GM19372 (cell line): ENCODE results near the gene PRG2.
"Not testable (repeated sequence)": the region's sequence is repeated elsewhere in the genome, so short reads cannot be mapped to it uniquely, and the experiment has no call there.

ENCODE experiments used
- ATAC-seq: cut with Tn5 transposase; IDR thresholded peaks from one replicate; pipeline ENCODE4 v1.9.1; 2021; ENCODE audit warnings: mild to moderate bottlenecking, low read depth, moderate library complexity; ENCODE audit not compliant: unreplicated experiment

PRG2 gene

DNA sequence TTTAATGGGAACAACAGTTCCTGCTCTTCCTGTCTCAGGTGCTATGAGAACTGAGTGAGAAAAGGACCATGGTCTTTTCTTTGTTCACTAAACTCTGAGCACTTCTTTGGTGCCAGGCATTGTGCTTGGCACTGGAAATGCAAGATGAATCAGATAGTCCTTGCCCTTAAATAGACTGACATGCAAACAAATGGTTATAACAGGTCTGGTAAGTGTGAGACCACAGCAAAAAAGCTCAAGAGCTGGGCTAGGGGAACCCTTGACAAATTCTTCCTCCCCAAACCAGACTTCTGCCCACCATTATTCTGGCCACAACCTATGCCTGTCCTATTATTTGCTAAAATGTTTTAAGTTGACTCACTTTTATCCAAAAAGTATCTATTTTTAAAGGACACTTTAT is 31.4 kb upstream of the PRG2 start:
- no peak for ATAC-seq

DNA sequence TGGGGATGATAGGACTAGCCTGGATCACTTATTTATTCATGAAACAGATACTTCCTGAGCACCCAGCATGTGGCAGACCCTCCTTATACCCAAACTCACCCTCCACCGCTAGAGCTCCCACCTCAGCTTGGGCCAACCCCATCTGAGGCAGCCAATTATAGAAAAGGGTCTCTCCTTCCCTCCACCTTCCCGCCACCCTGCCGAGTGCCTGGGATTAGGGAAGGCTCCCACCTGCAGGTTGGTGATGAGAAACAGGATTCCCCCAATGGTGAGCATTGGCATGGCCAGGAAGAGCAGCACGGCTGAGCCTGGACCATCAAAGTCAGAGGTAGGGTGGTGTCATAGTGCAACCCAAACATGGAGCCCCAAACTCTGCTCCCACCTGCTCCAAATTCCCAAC is 30.6 kb upstream of the PRG2 start:
- ATAC-seq: no peak

DNA sequence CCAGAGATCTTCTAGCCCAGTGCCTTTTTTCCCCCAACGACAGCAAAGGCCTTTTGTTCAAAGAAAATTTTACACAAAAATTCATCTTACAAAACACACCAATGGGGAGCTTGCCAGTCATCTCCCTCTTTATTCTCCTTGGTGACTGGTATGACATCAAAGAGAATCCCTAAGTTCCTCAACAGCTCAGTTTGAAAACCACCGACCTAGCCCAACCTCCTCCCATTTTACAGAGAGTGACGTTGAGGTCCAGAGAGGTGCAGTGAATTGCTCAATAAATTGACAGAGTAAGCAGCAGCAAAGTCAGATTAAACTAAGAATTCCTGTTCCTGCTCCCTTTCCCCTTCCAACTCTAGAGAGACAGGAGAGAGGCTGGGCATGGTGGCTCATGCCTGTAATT is 28.7 kb upstream of the PRG2 start:
- ATAC-seq: no peak

DNA sequence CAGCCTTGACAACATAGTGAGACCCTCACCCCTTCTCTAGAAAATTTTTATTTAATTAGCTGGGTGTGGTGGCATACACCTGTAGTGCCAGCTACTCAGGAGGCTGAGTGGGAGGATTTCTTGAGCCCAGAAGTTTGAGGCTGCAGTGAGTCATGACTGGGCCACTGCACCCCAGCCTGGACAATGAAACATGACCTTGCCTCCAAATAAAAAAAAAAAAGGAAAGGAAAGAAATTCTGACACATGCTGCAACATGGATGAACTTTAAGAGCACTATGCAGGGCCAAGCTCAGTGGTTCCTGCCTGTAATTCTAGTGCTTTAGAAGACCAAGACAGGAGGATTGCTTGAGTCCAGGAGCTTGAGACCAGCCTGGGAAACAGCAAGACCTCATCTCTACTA is 27.7 kb upstream of the PRG2 start:
- ATAC-seq: no peak

DNA sequence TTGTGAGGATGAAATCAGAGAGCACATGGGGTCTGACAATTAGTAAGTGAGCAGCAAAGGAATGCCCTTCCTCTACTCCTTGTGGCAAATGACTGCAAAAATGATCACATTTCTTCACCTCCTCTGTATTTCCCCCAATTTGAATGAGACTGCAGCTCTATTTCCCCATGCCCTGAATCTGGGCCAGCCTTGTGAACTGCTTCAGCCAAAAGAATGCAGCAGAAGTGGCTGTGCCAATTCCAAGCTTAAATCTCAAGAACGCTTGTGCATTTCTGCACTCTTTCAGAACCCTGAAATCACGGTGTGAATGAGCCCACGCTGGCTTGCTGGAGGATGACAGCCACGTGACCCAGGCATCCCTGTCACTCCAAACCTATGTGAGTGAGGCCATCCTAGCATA is 26.6 kb upstream of the PRG2 start:
- ATAC-seq: no peak

DNA sequence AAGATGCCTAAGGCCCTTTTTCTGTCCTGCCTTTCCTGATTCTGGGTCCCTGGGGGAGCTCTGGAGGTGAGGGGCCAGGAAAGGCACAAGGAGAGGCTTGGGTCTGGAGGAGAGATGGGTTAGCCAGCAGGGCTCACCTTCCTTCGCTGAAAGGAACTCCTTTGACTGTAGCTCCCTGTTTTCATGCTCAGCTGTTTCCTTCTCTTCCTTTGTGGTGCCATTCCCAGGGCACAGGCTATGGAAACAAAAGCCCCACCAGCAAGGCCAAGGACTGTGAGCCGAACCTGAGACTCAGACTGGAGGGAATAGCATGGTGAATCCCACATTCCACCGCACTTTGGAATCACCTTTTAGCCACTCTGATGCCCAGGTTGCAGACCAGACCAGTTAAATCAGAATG is 26.0 kb upstream of the PRG2 start:
- ATAC-seq: no peak

DNA sequence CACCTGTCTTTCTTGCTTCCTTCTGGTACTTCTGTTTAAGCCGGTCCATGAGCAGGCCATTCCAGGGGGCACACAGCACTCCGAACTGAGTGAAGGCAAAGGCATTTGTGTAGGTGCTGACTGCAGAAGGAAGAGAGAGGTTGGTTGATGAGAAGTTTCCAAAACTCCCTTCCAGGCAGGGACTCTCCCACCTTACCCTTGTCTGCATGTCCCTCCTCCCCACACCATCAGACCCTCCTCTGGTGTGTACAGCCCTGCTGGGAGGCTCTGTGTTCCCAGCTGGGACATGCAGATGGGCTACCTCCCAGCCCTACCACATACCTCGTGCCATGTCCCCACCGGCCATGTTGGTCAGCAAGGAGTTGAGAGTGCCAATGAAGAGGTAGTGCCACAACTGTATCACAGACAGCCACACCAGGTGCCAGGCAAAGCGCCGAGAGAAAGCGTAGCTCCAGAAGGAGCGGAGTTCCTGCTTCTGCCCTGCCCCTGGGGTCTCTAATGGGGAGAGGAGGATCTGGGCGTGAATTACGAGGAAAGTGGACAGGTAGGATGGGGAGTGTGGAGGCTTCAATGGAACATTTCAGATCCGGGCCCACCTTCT is 24.3 kb upstream of the PRG2 start:
- no peak for ATAC-seq

DNA sequence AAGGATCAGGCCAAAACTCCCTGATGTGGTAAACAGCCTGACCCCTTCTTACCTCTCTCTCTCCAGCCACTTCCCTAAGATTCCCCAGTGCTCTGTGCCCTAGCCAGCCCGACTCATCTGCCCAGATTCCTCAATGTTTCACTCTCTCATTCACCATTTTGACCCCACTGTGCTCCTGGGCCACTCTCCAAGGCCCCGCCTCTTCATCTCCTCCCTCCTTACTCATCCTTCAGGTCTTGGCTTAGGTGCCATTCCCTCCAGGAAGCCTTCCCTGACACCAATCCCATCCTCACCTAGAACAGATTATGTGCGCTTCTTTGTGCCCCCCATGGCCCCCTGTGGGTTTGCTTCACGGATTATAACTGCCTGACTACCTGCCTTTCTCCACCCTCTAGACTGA is 23.2 kb upstream of the PRG2 start:
- ATAC-seq: no peak

DNA sequence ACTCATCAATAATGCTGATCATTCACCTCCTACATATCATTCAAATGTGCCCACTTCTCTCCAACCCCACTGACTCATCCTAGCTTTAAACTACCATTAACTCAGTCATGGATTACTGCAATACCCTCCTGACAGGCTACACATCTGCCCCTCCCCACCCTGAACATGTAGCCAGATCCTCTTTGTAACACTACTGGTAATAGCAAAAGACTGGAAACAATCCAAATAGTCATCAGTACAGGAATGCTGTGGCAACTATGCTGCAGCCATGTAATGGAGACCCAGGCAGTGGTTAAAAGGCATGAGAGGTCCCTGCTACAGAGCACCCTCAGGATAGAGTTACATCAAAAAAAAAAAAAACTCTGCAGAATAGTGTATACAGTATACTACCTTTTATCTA is 19.8 kb upstream of the PRG2 start:
- no peak for ATAC-seq

DNA sequence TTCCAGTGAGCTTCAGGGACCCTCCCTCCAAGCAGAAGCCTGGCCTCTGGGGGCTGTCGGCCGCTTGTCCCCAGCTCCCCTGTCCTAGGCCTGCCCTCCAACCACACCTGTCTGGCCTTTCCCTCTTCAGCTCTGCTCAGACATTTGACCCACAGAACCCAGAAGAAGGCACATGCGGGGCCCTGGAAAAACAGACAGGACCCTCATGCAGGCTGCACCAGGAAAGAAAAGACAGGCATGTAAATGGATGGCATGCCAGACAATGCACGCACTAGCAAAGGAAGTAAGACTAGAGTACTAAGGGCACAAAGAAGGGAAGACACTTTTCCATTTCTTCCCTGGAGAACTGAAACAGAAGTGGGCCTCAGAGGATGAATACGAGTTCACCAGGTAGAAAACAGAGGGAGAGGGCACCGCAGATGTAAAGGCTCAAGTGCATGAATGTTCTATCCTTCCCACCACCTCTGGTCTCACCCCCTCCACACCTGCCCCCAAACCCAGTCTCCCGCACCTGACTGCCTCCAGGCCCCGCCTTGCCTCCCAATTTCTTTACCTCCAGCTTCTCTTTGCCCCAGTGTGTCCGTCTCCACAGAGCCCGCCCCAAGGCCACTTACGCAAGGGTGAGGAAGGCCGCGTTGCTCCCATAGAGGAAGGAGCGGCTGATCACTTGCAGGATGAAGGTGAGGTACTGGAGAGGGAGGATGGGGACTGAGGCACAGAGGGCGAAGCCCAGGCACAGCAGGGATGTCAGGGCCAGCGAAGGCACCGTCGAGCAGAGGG is 19.1 kb upstream of the PRG2 start:
- no peak for ATAC-seq

DNA sequence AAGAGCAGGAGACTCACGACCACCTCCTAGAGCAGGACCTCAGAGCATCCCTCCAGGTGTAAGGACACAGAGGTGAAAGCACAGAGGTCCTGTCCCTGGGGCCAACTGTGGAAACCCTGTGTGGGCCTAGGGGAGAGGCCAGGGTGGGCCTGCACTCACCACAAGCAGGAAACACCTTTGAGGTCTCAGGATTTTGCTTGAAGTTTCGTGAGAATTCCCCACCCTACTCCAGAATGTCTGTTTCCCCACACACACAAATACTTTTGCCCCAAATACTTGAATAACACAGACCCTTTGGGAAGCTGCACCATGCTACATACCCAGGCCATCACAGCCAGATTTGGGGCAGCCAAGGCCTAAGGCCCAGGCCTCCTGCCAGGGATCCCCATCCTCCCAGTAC is 18.3 kb upstream of the PRG2 start:
- no peak for ATAC-seq

DNA sequence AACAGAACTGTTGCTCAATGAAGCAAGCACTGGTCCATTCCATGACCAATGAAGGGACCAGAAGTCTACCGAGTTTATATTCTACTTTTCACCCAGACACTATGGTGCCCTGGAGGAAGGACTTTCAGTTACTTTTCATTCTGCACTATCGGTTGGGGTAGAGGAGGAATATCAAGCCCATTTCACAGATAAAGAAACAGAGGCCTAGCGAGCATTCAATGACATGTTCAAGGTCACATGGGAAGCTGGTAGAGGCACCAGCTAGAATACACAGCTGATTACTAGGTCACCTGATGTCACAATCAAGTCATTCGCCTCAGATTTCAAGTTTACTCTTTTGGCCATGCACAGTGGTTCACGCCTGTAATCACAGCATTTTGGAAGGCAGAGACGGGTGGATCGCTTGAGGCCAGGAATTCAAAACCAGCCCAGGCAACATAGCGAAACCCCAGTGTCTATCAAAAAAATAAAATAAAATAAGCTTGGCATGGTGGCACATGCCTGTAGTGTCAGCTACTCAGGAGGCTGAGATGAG is 17.6 kb upstream of the PRG2 start:
- ATAC-seq: no peak

DNA sequence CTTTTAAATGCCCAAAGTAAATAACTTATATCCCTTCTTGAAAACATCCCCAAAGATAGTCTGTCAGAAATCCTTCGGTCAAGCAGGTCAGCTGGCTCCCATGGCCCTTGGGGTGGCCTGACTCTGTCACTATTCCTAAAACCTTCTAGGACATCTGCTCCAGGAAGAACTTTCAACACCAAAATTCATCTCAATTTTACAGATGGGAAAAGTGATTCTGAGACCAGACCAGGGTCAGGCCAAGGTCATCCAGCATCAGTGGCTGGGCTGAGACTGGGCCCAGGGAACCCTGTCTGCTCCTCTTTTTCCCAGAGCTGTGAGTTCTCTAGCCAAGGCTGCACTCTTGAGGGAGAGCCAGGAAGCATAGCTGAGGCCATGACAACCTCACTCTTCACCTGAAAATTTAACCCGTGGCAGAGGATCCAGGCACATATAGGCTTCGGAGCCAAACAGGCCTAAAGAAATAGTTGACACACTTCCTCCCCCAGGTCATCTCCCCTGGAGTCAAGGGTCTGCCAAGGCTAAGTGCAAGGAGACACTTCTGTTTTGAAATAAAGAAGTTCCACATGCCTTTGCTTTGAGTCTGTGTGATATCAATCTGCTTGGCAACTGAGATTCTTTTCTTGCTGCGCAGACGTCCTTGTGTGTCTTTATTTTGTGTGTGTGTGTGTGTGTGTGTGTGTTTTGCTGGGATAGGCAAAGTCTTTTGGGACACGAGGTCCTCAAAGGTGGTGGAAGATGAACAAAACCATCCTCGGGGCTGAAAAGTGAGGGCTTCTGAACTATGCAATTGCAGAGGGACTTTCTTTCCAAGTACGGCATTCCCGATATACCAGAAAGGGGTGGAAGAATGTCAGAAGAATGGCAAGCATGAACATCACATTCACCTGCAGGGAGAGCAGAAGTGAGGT is 16.8 kb upstream of the PRG2 start:
- ATAC-seq: no peak

DNA sequence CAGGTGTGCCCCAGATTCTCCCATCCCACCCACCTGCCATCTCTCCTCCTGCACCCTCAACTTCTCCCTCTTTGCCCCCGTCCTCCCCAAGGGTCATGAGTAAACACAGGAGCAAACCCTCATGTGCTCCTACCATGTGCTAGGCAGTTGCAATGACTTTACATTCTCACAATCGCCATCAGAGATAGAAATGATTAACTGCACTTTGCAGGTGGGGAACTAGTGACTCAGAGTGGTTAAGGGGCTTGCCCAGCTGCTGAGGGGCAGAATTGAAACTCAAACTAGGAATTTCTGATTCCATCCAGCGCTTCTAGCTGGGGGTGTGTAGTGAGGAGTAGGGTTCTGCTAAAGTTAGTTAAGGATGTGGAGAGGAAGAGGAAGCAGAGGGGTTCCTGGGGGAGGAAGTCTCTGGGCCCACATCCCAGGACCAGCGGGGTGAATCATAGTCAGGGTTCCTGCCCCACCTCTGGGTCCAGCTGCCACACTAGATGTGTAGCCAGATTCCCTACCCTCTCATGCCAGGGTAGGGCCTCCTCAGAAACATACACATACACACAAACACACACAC is 16.0 kb upstream of the PRG2 start:
- ATAC-seq: peak; percentile 76

DNA sequence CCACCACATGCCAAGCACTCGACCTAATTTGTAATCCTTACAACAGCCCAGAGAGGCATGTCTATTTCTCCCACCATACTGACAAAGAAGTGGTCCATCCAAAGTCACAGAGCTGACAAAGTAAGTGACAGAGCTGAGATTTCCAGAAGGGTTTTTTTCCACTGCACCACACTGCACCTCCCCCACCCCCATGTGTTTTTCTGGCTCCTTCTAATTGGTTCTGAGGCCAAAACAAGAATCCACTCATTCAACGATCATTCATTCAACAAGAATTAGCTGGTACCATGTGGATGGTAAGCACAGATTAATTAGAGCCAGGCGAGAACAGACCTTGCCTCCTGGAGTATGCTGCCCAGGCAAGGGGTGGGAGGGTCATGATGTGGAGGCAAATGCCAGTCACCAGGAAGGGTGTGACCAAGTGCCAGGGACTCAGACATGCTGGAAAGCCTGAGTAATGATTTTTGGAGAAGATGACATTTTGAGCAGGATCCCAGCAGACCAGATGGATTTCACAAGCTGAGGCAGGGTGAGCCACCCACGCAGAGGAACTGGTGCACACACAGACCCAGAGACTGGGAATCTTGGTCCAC is 14.9 kb upstream of the PRG2 start:
- ATAC-seq: no peak

DNA sequence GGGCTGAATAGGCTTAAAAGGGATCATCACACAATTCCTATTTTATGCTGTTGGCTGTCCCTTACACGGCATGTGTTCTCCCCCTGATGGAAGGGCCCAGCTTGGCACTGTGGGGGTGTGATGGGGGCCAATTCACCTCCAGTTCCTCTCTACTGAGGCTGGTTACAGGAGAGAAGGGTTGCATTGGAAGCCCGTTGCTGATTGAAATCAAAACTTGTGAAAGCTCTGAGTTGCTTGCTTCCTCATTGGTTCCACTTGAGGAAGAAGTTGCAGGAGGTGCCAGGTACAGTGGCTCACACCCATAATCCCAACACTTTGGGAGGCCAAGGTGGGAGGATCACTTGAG is 13.3 kb upstream of the PRG2 start:
- ATAC-seq: no peak

DNA sequence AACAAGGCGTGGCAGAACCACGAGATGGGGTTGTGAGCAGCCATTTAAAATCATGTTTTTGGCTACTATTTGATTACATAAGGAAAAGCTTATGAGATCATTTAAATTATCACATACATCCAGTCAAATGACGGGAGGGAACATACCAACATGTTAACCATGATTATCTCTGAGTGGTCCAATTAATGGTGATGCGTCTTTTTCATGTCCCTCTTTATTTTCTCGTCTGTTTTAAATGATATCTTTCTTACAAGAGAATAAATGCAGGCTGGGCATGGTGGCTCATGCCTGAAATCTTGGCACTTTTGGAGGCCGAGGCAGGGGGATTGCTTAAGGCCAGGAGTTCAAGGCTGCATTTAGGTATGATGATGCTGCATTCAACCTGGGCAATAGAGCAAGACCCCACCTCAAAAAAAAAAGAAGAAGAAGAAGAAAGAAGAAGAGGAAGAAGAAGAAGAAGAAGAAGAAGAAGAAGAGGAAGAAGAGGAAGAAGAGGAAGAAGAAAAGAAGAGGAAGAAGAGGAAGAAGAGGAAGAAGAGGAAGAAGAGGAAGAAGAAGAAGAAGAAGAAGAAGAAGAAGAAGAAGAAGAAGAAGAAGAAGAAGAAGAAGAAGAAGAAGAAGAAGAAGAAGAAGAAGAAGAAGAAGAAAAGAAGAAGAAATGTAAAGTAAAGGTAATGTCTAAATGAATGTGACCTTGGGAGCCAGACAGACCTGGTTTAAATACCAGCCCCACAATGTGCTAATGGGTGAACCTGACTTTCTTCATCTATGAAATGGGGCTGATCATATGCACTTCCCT is 12.8 kb upstream of the PRG2 start:
- not testable (repeated sequence) for ATAC-seq

DNA sequence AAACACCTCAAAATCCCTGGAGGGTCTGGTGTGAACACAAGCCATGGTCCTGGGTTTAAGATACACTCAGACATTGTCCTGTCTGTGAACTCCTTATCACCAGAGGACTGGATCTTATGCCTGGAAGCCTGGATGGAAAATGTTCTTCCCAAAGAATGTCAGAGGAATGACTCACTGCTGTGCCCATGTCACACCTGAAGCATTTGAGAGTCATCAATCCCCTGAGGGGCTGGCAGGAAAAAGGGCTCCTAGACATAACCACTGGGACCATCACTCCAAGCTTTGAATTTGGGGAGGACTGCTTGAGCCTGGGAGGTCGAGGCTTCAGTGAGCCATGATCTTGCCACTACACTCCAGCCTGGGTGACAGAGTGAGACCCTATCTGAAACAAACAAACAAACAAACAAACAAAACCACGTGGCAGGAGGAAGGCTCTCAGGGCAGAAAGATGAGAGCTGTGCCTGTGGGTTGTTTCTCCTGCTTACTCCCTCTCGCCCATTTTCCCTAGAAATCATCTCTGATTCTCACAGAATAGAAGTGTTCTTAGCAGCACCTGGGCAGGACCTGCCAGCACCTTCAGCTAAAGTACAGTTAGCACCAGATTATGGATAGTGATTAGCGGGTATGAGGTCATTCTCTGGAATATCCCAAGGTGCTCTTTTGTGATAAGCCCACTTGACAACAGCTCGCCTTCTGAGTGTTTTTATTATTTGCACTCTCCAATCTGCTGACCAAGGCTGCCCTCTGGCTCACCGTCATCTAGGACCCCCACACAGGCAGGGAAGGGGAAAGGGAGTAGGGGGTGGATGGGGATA is 11.9 kb upstream of the PRG2 start:
- no peak for ATAC-seq

DNA sequence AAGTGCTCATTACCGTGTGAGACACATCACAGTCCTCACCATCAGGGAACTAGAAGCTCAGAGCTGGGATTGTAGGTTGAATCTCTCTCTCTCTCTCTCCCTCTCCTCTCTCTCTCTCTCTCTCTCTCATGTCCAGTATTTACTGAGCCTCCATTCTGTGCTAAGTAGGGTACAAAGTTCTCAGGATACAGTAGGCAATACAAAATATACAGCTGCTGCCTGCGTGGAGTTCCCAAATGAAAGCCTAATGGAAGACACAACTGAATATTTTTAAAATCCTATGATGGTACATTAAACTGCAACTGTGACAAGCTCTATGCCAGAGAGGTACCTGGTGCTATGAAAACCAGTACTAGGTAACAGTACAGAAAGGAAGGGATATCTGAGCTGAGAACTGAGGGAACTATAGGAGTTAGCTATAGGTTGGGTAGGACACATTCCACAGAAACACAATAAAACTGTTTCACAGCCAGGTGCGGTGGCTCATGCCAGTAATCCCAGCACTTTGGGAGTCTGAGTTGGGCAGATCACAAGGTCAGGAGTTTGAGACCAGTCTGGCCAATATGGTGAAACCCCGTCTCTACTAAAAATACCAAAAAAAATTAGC is 9.6 kb upstream of the PRG2 start:
- ATAC-seq: no peak
